Measurements from ENCODE around the gene SLC35A2.

The SLC35A2 gene

GRCh38 chrX:48911412-48912182 is at the start of gene SLC35A2:
TSS of gene SLC35A2 (minus strand) at chrX:48911646. CDS start at chrX:48911636, 10 bp downstream.
- DNase-seq (ENCODE audit: insufficient read length, low spot score) (no peak), FAIRE-seq (no peak)
- TF ChIP-seq POLR2A (IDR thresholded peaks at IDR 0.05; ENCODE audit: low read depth, low read length), result peak; percentile 56

GRCh38 chrX:48960291-48960690 is 48.8 kb upstream of the SLC35A2 start:
- FAIRE-seq, result no peak
- TF ChIP-seq POLR2A (IDR thresholded peaks at IDR 0.05; ENCODE audit: low read depth, low read length), result no peak
- no peak for DNase-seq (ENCODE audit: insufficient read length, low spot score)

- FAIRE-seq (no peak), DNase-seq (ENCODE audit: insufficient read length, low spot score) (no peak)
Measured at GRCh38 chrX:48958635-48959094, 47.2 kb upstream of the SLC35A2 start.

GRCh38 chrX:48957827-48958634 is 46.6 kb upstream of the SLC35A2 start:
- peak; percentile 29; the same call in 1 of the 2 replicates for TF ChIP-seq POLR2A (IDR thresholded peaks at IDR 0.05; ENCODE audit: low read depth, low read length)
- DNase-seq (ENCODE audit: insufficient read length, low spot score) (peak; percentile 68), FAIRE-seq (no peak)

More at GRCh38 chrX:48958635-48959094, 47.2 kb upstream of the SLC35A2 start:
- TF ChIP-seq POLR2A (IDR thresholded peaks at IDR 0.05; ENCODE audit: low read depth, low read length), result no peak

GRCh38 chrX:48957477-48957826 is 46.0 kb upstream of the SLC35A2 start, which contains the start of gene OTUD5:
TSS of gene OTUD5 (minus strand) at chrX:48957607. CDS start at chrX:48957570, 37 bp downstream.
- DNase-seq (ENCODE audit: insufficient read length, low spot score), result no peak
- TF ChIP-seq POLR2A (IDR thresholded peaks at IDR 0.05; ENCODE audit: low read depth, low read length), result no peak
- FAIRE-seq, result no peak

- no peak for TF ChIP-seq POLR2A (IDR thresholded peaks at IDR 0.05; ENCODE audit: low read depth, low read length)
- no peak for DNase-seq (ENCODE audit: insufficient read length, low spot score)
- no peak for FAIRE-seq
Measured at GRCh38 chrX:48956728-48957414, 45.4 kb upstream of the SLC35A2 start.

GRCh38 chrX:48948589-48948988 is 37.1 kb upstream of the SLC35A2 start:
- FAIRE-seq (no peak), DNase-seq (ENCODE audit: insufficient read length, low spot score) (no peak)
- TF ChIP-seq POLR2A (IDR thresholded peaks at IDR 0.05; ENCODE audit: low read depth, low read length), result no peak

- DNase-seq (ENCODE audit: insufficient read length, low spot score) (no peak), FAIRE-seq (no peak)
- TF ChIP-seq POLR2A (IDR thresholded peaks at IDR 0.05; ENCODE audit: low read depth, low read length), result no peak
Measured at GRCh38 chrX:48945517-48946348, 34.3 kb upstream of the SLC35A2 start.

- DNase-seq (ENCODE audit: insufficient read length, low spot score) (no peak), FAIRE-seq (no peak)
- TF ChIP-seq POLR2A (IDR thresholded peaks at IDR 0.05; ENCODE audit: low read depth, low read length), result no peak
Measured at GRCh38 chrX:48942895-48943294, 31.4 kb upstream of the SLC35A2 start.

GRCh38 chrX:48940404-48940955 is 29.0 kb upstream of the SLC35A2 start:
- DNase-seq (ENCODE audit: insufficient read length, low spot score), result no peak
- FAIRE-seq, result no peak
- no peak for TF ChIP-seq POLR2A (IDR thresholded peaks at IDR 0.05; ENCODE audit: low read depth, low read length)

GRCh38 chrX:48939524-48940228 is 28.2 kb upstream of the SLC35A2 start:
- TF ChIP-seq POLR2A (IDR thresholded peaks at IDR 0.05; ENCODE audit: low read depth, low read length), result no peak
- FAIRE-seq (no peak), DNase-seq (ENCODE audit: insufficient read length, low spot score) (no peak)

GRCh38 chrX:48938721-48939425 is 27.4 kb upstream of the SLC35A2 start:
- no peak for DNase-seq (ENCODE audit: insufficient read length, low spot score)
- FAIRE-seq, result no peak
- TF ChIP-seq POLR2A (IDR thresholded peaks at IDR 0.05; ENCODE audit: low read depth, low read length), result no peak

All from H54 (cell line).